Activated CD8-positive, alpha-beta memory T cell treated with anti-CD3 and anti-CD28 coated beads, Interleukin-2, amount 50 U/mL, for 4 hours (primary cell): Measurements from ENCODE around the gene TOMM40L.

ENCODE experiments used
- DNase-seq: peaks from one replicate; pipeline ENCODE4 v3.0.0-alpha.2; 2020

The TOMM40L gene

GRCh38 chr1:161258439-161259344 is 32.8 kb downstream of the TOMM40L start, which contains the start of gene PCP4L1:
PCP4L1 (plus strand) TSS chr1:161258745; CDS start chr1:161258975, 230 bp downstream.
- peak; percentile 32 for DNase-seq

- DNase-seq: no peak
Measured at GRCh38 chr1:161259345-161259702, 33.5 kb downstream of the TOMM40L start.

GRCh38 chr1:161259765-161260164 is 33.9 kb downstream of the TOMM40L start:
- no peak for DNase-seq

- no peak for DNase-seq
Measured at GRCh38 chr1:161260376-161261260, 34.8 kb downstream of the TOMM40L start.

DNA sequence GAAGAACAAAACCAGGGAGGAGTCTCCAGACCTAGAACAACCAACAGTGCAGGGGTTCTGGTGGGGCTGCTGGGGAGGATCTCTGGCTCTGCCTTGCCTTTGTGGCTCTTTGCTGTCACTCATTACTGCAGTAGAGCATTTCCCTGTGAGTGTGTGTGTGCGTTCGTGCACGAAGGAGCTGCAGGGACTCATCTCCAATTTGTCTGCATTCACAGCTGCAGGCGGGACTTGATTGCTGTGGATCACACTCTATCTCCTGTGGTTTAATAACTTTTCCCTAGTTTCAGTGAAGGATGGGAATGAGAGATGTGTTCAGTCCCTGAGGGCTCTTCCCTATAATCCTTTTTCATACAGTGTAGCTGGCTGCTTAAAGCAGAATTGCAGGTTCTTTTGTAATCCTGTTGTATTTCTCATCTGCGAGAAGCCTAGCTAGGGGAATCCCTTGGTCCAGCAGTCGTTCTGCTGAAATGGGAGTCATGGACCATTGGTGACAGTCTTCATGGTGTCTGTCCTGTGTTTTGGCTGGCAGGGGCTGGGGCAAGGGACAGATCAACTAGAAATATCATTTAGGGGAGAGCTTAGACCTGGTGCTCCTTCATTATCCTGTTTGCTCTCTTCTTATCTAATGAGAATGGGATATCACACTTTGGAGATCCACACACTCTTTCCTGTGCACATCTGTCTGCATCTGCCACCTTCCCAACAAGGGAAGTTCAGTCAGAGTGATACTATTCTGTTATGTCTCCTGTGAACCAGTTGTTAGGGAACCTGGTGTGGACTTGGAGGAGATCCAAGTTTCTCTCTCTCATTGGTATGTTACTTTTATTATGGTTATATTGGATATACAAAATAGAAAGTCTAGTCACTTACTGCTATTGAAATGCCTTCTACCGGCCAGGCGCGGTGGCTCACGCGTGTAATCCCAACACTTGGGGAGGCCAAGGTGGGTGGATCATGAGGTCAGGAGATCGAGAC is 35.7 kb downstream of the TOMM40L start:
- no peak for DNase-seq

DNA sequence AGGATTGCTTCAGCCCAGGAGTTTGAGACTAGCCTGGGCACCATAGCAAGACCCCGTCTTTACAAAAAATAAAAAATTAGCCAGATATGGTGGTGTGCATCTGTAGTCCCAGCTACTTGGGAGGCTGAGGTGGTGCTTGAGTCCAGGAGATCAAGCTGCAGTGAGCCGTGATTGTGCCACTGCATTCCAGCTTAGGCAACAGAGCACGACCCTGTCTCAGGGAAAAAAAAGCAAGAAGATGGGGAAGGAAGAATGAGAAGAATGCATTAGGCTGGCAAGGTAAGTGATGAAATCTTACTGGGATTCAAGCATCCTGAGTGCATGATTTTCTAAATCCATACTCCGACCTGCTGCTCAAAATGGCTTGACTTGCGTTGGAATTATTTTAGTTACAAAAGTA is 39.4 kb downstream of the TOMM40L start:
- no peak for DNase-seq

DNA sequence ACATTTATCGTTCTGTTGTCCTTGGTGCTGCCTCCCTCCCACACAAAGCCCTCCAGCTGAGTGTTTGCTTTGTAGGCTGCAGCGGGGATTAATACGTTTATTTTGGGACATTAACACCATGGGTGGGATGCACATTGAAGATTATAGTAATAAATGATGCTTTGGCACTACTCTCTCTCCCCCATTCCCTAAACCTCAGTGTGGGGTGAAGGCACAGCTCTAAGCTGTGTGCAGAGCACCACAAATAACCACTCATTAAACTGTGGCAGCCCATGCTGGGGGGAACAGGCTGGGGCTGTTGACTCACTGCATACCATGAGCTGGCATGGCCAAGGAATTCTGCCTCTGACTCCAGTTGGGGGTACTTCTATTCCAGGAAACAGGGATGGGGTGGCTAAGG is 40.3 kb downstream of the TOMM40L start:
- no peak for DNase-seq

DNA sequence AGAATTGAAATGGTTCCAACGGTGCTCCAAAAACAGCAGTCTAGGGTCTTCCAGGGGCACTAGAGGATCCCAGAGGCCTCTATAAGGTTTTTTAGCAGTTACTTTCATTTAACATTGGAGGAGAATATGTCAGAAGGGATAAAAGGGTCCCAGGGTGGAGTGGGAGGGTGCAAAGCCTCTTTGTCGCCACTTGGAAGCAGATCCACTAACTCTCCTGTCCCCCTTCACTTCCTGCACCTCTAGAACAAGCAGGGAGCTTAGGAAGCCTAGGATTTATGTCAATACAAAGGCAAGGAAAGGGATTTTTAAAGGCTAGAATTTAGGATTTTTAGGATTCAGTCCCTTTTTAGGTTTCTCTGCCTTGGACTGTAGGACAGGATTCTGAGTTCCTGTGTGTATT is 41.0 kb downstream of the TOMM40L start:
- no peak for DNase-seq

DNA sequence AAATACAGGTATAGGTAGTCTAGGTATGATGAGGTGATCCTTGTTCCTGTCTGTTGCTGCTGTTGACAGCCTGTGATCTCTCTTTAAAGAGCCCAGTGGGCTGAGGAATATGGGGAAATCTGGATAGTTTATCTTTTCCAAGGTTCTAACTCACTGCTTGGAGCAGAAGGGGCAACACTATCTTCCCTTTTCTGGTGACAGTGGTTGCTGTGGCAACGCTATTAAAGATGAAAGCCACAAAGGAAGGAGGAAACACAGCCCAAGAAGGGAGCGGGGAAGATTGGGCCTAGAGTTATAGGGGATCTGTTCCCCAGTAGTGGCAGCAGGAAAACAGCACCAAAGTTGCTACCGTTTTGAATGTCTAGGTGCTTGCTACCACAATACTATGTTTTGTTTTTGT is 41.5 kb downstream of the TOMM40L start:
- no peak for DNase-seq

GRCh38 chr1:161273402-161273801 is 47.5 kb downstream of the TOMM40L start:
- no peak for DNase-seq

- no peak for DNase-seq
Measured at GRCh38 chr1:161274874-161275273, 49.0 kb downstream of the TOMM40L start.
